Parietal lobe (tissue), 1 donor: ENCODE results near the gene BRMS1L. TPM values are rescaled to one million over a fixed set of nuclear protein-coding genes. Genes with fewer than 3 reads are reported as not detected.

Experiments used
- total RNA-seq: library from RNA; depleted of rRNA; stranded (reverse); fragments of >200 nt; gene quantifications from one replicate; pipeline ENCODE4 v1.2.3, GENCODE V29; 2014

The BRMS1L gene
- total RNA-seq, result 18.8 TPM

DNA sequence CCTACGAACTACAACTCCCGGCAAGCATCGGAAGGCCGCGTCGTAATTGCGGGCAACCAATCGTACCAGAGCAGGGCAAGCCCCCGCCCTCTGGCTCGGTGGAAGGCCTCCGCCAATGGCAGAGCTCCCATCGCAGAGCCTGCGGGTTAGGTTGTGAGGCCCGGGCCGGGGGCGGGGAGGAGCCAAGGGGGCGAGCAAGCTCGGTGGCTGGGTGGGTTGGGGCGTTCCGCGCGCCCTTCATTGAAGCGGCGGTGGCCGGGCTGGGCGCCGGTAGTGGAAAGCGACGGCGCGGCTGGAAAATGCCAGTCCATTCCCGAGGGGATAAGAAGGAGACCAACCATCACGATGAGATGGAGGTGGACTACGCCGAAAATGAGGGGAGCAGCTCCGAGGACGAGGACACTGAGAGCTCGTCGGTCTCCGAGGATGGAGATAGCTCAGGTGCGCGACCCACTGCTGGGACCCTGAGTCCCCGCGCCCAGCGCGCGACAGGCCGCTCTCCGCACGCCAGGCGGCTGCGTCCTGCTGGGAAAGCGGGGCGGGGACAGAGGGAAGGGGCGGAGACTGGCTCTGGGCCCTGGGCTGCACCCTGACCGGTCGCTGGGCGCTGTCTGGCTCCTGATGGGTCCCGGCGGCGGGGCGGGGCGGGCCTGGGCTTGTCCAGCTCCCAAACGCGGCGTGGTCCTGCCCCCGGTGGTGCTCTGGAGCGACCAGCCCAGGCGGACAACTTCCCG lies at the start of gene BRMS1L:
Gene BRMS1L, plus strand, starts transcription at position 121 of the 734 bp plus-strand sequence. Its CDS starts 179 bp downstream, at position 300.

DNA sequence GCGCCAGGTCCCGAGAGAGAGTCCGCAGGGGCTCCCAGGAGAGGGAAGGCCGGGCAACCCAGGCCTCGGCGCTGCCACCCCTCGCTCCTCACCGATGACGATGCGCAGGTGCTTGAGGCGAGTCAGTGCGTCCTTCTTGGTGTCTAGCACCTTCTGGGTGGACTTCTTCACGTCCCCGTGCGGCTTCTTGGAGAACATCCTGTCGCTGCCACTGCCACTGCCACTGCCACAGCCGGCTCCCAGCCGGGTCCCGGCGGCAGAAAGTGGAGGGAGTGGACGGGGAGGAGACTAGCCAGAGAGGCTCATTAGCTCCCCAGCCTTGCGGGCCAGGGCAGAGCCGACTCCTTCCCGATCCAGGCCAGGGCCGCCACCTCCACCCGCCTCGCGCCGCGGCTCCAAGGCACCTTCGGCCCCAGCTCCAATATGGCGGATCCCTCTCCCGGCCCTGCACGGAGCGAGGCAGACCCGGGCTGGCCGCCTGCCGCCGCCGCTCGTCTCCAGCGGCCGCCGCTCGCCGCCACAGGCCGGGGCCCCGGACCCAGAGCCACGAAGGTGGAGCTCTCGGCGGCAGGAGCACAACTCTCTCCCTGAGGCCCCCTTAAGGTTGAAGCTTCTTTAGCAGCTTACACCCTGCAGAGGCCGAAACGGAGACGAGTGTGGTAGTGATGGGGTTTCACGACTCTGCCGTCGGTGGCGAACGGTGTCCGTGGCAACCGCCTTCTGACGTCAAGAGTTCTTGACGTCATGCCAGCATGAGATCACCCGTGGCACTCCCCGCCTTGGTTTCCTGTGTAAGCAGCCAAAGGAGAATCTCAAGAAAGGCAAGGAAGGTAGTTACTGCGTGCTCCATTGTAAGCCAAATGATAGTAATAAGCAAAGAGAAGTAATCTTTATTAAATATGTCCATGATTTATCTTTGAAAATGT lies 17.2 kb upstream of the BRMS1L start, which contains the start of gene RALGAPA1:
Gene RALGAPA1, minus strand, starts transcription at position 658 of the 926 bp plus-strand sequence. Its CDS starts 460 bp downstream, at position 198.

Other genes with a start within 250 kb of the BRMS1L start
- 285 TPM for gene RALGAPA1, start 17.0 kb upstream of the BRMS1L start, total RNA-seq